Thyroid gland (tissue), 4 donors: ENCODE data around the gene WDTC1.

Experiments used
- POLR2A ChIP-seq, 2 donors: fragments of 450-650 bp; IDR thresholded peaks; one replicate each; pipeline ENCODE4 v1.6.1; 2017; ENCODE audit warnings: antibody characterized with exemption in 2 of 2, mild to moderate bottlenecking in 2 of 2, moderate library complexity in 1 of 2
- TF ChIP-seq, protein P1 (sequence below), 6 experiments: fragments of 200-600 bp in 3 of 6; fragments of 450-650 bp in 3 of 6; sonication (generic) in 3 of 6; IDR thresholded peaks; one replicate each; pipeline ENCODE4 v1.5.1; 2016 to 2019; ENCODE audit warnings: antibody characterized with exemption in 6 of 6, mild to moderate bottlenecking in 2 of 6, inconsistent platforms in 1 of 6, moderate library complexity in 1 of 6

DNA sequence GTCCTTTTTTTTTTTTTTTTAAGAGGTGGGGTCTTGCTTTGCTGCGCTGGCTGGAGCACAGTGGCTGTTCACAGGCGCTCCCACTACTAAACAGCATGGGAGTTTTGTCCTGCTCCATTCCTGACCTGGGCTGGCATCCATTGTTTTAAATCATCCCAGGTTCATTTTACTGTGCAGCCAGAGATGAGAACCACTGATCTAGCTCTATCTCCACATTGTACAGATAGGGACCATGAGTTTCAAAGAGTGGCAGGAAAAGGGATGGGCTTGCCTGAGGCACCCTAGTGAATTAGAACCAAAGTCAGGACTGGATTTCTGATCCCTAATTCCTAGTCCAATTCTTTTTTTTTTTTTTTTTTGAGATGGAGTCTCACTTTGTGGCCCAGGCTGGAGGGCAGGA lies 80.3 kb downstream of the WDTC1 start:
- TF ChIP-seq, protein P1, sequence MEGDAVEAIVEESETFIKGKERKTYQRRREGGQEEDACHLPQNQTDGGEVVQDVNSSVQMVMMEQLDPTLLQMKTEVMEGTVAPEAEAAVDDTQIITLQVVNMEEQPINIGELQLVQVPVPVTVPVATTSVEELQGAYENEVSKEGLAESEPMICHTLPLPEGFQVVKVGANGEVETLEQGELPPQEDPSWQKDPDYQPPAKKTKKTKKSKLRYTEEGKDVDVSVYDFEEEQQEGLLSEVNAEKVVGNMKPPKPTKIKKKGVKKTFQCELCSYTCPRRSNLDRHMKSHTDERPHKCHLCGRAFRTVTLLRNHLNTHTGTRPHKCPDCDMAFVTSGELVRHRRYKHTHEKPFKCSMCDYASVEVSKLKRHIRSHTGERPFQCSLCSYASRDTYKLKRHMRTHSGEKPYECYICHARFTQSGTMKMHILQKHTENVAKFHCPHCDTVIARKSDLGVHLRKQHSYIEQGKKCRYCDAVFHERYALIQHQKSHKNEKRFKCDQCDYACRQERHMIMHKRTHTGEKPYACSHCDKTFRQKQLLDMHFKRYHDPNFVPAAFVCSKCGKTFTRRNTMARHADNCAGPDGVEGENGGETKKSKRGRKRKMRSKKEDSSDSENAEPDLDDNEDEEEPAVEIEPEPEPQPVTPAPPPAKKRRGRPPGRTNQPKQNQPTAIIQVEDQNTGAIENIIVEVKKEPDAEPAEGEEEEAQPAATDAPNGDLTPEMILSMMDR (IDR thresholded peaks at IDR 0.05) = no peak
- TF ChIP-seq POLR2A (IDR thresholded peaks at IDR 0.05) = no peak
